Stomach (tissue), 4 donors: ENCODE measurements around the gene IL16.

Experiments used
- CTCF ChIP-seq, 7 experiments: fragments of 450-650 bp in 4 of 7; fragments of 200-600 bp in 3 of 7; sonication (generic) in 3 of 7; IDR thresholded peaks; one replicate each; pipeline ENCODE4 v1.5.1; 2016 to 2019; ENCODE audit warnings: antibody characterized with exemption in 7 of 7, control low read depth in 2 of 7, mild to moderate bottlenecking in 1 of 7
- POLR2AphosphoS5 ChIP-seq, 3 donors: sonication (generic); formaldehyde crosslinking; IDR thresholded peaks; one replicate each; pipeline ENCODE4 v1.6.1; 2016; ENCODE audit warnings: antibody characterized with exemption in 3 of 3

DNA sequence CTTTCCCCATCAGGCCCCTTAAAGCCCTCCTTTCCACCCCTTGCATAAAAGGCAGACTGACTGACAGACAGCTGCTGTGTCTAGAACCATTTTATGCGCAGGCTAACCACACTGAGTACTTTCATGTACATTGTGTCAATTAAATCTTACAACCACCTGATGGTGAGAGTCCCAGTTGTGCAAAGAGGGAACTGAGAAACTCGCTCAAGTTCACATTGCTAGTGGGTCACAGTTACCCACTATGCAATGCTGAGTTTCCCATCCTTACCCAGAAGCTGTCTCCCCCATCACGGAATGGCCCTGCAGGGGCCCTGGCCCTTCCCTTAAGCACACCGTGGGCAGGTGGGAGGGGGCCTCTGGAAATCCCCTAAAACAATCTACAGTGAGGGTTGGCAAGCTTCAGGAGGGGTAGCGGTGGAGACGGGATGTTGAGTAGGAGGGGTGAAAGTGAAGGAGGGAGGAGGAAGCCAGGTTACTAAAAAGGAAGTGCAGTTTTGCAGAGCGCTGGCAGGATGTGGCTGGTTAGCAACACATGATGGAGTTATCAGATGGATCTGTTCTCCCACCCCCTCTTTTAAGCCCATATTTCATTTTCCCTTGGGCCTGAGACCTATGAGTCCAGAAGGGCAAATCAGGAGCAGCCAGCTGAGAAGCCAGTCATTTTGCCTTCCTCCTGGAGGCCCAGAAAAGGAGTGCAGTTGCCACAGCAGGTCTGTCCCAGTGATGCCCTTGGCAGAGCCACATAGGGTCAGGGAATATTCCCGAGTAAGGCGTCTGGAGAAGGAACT lies 97.2 kb downstream of the IL16 start:
- TF ChIP-seq POLR2AphosphoS5 (IDR thresholded peaks at IDR 0.05), result no peak
- TF ChIP-seq CTCF (IDR thresholded peaks at IDR 0.05), result no peak
